Measurements from ENCODE around the gene DAD1. TPM values are rescaled to one million over a fixed set of nuclear protein-coding genes. Genes with fewer than 3 reads are reported as not detected.
"Not testable (repeated sequence)": the region's sequence is repeated elsewhere in the genome, so short reads cannot be mapped to it uniquely, and the experiment has no call there.

The DAD1 gene
- polyA plus RNA-seq, 3 donors: 244 to 279 (median 277) TPM

DNA sequence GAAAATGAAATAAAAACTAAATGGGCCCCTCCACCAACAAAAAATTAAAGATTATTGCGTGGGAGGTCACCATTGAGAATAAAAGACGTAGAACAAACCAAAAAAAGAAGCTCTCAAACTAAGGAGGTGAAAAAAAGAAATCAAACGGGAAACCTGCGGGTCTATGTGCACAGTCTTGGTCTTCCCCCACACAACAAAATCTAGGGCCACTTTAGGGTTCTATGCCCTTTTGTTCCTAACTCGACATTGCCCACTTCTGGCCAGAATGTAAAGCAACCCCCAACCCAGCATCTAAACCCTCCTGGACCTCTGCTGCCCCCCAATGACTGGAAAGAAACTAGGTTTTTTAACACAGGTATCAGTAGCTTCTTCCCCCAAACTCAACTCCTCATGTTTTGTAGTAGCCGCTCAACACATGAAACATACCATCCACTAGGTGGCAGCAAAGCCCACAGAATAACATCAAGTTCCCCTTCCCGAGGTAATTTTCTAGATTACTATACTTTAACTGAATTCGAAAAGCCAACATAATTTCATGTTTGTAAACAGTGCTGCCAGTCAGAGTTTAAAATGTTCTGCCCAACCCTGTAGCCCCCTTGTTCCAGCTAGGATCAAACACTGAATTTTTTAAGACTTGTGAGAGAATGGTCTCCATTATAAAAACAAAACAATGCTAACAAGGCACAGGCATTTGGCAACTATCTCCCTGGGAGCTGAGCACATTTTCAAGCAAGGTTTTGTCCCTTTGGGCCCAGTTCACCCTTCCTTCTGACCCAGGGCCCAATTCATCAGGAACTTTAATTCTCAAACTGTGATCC, 18.7 kb downstream of the DAD1 start:
- DNase-seq (ENCODE audit: low read depth in 3 of 3, low spot score in 2 of 3): peak in 2 of 3 donors; percentile 83

DNA sequence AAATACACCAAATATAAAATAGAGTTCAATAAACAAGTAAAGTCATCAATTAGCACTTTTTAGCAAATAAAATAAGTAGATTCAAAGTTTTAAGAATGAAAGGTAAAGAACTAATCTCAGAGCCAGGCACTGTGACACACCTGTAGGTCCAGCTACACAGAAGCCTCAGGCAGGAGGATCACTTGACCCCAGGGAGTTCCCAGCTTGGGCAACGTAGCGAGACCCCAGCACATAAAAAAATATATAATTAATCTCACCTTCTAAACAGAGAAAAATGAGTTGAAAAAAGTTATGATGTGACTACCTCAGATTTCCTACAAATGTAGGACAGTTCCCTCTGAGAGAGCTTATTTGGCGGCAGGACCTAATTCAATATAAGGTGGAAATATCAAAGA, 19.3 kb downstream of the DAD1 start:
- no peak for DNase-seq (ENCODE audit: low read depth in 3 of 3, low spot score in 2 of 3)

DNA sequence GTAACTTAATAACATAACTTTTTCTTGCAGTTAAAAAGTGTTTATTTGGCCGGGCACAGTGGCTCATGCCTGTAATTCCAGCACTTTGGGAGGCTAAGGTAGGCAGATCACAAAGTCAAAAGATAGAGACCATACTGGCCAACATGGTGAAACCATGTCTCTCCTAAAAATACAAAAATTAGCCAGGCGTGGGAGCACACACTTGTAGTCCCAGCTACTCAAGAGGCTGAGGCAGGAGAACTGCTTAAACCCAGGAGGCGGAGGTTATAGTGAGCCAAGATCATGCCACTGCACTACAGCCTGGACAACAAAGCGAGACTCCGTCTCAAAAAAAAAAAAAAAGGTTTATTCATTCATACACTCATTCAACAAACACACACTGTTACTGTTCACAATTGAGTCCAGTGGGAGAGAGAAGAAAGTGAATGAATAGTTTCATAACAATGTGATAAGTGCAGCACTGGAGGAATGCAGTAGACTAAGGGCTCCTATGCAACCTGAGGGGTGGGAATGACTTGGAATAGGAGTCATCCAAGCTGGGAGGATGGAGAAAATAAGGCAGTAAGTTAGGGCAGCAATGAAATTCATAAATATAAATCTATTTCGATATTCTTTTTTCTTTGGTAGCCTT, 19.8 kb downstream of the DAD1 start:
- no peak for DNase-seq (ENCODE audit: low read depth in 3 of 3, low spot score in 2 of 3)

DNA sequence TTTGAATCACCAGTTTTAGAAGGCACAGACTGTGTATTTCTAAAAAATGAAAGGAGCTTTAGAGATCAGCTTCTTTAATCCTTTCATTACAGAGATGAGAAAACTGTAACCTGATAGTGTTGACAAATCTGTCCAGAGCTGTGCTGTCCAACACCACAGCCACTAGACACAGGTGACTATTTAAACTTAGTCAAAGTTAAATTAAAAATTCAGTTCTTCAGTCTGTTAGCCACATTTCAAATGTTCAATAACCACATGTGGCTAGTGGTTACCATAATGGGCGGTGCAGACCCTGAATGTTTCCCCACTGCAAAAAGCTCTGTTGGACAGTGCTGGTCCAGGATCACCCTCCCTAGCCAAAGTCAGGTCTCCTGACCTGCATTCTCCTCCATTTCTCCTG, 21.6 kb downstream of the DAD1 start:
- no peak for DNase-seq (ENCODE audit: low read depth in 3 of 3, low spot score in 2 of 3)

DNA sequence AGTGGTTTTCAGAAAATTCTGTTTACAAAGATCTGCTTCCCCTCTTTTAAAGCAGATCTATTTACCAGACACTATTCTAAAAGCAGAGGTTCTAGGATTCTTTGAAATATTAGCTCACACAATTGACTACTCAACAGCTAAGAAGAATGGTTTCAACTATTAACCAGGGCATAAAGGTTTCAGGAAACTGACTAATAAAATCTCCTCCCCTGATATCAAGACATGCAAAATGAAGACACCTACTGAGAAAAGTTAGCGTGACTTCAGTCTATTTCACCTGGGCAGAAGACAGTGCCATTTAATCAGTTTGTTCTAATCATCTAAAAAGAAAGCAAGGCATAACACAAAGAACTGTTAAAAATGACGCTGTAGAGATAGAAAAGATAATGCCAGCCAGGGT, 22.2 kb downstream of the DAD1 start:
- no peak for DNase-seq (ENCODE audit: low read depth in 3 of 3, low spot score in 2 of 3)

DNA sequence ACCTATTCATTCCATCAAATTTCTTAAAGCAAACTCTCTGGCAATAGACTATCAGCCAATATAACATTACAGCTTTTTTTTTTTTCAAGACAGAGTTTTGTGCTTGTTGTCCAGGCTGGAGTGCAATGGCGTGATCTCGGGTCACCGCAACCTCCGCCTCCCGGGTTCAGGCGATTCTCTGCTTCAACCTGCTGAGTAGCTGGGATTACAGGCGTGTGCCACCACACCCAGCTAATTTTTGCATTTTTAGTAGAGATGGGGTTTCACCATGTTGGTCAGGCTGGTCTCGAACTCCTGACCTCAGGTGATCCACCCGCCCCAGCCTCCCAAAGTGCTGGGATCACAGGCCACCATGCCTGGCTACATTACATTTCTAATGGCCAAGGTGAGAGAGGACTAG, 22.8 kb downstream of the DAD1 start:
- not testable (repeated sequence) for DNase-seq (ENCODE audit: low read depth in 3 of 3, low spot score in 2 of 3)

DNA sequence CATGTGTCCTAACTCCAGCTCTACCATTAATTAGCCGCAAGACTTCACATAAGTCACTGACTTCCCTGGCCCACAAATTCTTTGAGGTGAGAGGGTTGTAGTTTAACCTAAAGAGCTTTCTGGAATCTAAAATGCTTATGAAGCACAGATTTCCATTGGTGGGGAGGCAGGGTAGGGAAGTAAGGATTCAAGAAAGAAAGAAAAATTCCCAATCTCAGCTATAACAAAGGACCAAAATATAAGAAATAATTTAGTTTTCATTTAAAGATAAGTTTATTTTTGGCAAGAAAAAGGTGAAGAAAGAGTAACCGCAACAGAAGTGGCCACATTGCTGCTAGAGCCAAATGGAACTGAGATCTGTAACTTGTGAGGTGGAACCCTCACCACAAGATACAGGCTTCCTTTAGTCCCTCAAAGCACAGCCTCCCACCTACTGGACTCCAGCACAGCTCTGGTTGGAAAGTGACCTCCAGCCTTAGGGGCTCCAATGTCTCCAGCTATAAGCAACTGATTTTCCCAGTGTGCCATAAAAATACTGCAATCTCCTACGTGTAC, 23.6 kb downstream of the DAD1 start:
- DNase-seq (ENCODE audit: low read depth in 3 of 3, low spot score in 2 of 3): no peak

DNA sequence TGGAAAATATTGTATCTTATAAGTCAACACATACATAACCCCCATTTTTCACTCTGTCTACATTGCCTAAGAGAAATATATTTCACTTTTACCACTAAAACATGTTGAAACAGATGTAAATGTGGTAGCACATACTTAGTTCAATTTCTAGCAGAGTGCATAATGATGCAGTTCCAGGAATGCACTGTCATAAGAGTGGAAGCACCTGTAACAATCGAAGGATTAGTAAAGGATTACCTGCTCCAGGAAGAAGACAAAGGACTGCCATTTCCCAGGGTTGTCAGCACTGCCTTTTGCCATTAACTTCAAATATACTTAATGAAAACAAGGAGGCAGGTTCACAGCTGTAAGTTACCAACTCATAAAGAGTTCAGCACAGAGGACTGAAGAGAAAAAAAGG, 24.6 kb downstream of the DAD1 start:
- DNase-seq (ENCODE audit: low read depth in 3 of 3, low spot score in 2 of 3): no peak

DNA sequence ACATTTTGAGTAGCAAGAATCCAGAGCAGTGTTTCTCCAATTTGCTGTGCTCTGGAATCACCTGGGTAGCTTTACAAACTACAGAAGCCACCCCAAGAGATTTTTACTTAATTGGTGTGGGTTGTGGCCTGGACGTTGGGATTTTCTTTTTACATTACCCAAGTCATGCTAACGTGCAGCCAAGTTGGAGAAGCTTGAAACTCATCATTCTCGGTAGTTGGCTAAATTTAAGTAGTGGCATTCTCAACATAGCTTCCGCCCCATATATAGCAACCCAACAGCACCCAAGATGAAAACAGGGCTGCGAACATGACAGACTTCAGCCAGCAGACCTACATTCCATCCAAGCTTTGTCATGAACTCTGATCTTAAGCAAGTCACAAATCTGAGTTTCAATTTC, 25.0 kb downstream of the DAD1 start:
- no peak for DNase-seq (ENCODE audit: low read depth in 3 of 3, low spot score in 2 of 3)

DNA sequence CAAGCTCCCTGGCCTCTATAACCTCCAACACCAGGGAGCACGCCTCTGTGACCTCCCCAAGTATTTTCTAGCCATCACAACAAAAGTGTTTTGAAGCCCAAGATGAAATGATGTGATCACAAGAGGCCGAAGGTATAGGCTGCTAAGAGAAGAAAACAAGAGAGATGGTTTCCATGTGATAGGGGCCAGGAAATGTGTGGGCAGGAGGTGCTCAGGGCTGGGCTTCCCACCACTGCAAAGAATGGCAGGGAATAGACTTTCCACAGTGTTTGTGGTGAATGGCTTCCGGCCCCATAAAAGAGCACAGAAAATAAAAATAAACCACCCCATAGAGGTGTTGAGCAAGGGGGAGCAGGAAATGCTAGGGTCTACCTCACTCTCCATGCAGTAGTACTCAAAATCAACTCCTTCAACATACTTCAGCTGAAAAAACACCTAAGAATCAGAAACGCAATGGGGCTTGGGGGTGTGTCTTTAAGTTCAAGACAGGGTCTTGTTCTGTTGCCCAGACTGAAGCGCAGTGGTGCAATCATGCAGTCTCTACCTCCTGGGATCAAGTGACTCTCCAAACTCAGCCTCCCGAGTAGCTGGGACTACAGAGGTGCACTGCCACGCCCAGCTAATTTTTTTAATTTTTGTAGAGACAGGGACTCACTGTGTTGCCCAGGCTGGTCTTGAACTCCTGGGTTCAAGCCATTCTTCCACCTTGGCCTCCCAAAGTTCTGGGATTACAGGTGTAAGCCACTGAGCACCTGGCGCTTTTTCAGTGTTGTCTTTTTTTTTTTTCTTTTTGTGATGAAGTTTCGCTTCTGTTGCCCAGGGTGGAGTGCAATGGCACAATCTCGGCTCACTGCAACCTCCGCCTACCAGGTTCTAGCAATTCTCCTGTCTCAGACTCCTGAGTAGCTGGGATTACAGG, 27.1 kb downstream of the DAD1 start:
- DNase-seq (ENCODE audit: low read depth in 3 of 3, low spot score in 2 of 3): no peak

DNA sequence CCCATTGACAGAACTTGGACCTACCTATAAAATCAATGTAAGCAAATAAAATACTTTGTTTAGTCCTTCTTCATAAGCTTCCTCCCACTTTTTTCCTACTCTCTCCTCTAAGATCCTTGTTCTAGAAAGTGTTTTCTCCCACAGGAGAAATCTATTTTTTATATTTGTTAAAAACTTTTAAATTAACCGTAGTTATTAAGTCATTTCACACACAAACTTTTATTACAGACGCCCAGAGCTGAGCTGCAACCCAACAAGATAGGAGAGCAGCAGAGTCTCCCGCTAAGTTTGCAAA, 27.7 kb downstream of the DAD1 start:
- DNase-seq (ENCODE audit: low read depth in 3 of 3, low spot score in 2 of 3): no peak

DNA sequence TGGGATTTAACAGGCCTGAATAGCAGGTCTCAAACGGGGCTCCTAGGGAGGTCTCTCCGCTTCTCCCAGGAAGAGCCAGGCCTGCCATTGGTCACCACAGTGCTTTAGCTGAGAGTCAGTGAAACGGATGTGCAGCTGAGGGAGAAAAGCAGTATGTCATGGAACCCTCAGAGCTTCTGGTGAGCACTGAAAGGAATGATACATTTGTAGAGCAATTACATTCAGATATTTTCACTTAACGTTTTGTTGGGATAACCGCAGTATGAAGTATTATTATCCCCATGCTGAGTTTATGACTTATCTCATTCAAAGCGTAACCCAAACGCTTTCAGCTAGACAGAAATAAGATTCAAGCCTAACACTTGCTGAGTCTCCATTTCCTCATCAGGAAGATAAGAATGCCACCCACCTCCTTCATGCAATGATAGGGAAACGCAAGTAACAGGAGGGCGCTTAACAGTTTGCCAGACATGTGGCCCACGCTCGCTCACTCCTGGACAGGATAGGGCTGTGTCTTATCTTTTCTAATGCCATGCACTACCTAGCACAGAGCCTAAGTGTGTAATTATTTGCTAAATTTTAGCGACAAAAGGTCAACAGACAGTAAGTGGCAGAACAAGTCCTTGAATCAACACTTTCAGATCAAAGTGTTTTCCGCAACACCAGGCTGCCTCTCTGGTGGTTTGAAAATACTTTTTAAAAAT, 28.2 kb downstream of the DAD1 start:
- no peak for DNase-seq (ENCODE audit: low read depth in 3 of 3, low spot score in 2 of 3)

DNA sequence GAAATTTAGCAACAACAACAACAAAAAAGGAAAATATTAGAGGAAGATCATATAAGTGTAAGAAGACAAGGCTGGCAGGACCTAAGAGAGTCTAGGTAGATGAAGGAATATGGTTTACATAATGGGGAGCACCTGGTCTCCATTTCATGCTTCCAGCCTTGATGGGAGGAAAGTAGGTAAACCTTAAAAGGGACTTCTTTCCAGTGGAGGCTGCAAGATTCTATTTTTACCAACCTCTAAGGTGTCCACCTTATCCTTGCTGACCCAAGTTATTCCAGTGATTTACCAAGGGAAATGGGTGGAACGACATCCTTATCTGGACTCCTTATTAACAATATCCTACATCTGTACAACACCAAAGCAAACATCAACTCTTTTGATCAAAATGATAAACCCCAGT, 30.0 kb downstream of the DAD1 start:
- DNase-seq (ENCODE audit: low read depth in 3 of 3, low spot score in 2 of 3): no peak

DNA sequence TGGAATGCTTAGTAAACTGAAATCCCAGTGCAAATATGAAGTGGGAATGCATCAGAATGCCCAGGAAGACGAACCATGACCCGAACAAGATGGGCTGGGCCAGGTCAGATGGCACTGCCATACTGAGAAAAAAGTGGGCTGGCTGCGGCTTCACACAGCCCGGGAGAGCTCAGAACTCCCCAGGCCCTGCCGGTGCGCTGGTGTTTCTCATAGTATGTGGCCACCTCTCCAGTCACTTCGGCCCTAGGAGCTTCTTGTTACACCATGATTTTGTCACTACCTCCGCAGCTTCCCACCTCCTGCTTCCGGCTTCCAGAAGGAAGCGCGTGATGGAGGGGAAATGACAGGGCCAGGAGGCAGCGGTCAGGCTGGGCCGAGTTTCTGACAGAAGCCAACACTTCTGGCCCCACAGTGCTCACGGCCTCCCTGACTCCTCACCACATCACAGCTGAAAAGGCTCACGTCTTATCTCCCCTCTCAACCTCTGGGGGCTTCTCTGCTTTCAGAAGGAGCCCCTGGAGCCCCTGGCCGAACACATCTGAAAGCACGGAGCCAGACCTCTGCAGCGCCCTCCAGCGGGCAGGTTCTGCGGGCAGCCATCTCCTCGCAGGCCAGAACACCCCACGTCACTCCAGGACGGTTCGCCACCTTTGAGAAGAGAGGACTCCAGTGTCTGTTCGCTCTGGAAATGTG, 30.7 kb downstream of the DAD1 start:
- no peak for DNase-seq (ENCODE audit: low read depth in 3 of 3, low spot score in 2 of 3)

DNA sequence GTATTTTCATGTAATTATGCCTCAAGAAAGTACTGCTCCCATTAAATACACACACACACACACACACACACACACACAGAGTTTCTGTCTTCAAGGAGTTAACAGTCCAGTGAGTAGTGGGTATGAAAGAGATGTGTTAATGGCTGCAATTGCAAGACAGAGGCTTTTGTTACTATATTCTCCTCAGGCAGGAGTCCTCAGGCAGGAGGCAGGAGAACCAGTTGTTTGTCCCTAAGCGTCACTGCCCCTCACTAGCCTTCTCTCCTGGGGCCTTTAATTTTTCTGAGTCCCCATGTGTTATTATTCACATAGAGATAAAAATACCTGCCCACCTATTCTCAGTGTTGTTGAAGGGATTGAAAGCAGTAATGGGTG, 31.2 kb downstream of the DAD1 start:
- no peak for DNase-seq (ENCODE audit: low read depth in 3 of 3, low spot score in 2 of 3)

DNA sequence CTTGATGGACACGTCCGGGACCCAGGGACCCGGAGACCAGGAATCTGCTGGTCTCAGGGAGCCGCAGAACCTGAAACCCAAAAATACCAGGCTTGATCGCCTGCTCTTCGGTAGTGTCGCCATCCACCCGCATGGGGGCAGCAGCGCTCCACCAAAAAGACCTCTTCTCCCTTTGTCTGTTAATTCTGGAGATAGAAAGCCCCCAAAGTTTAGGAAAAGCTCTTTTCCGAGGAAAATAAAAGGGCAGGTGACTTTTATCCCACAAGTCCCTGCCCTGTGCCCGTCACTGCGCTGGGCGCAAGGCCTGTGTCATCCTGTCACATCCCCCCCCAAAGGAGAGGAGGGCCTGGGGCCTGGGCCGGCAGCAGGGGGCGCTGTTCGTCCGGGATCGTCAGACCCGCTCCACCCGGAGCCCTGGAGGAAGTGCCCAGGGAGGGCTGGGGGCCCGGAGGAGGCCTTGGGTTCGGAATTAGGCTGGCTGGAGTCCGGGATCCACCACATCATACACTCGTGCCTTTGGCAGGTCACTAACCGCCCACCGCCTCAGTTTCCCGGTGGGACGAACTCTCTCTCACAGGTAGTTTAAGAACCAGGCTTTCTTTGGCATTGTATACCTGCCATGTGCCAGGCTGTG, 31.9 kb downstream of the DAD1 start:
- peak; percentile 67 to 78 (median 76) for DNase-seq (ENCODE audit: low read depth in 3 of 3, low spot score in 2 of 3)

DNA sequence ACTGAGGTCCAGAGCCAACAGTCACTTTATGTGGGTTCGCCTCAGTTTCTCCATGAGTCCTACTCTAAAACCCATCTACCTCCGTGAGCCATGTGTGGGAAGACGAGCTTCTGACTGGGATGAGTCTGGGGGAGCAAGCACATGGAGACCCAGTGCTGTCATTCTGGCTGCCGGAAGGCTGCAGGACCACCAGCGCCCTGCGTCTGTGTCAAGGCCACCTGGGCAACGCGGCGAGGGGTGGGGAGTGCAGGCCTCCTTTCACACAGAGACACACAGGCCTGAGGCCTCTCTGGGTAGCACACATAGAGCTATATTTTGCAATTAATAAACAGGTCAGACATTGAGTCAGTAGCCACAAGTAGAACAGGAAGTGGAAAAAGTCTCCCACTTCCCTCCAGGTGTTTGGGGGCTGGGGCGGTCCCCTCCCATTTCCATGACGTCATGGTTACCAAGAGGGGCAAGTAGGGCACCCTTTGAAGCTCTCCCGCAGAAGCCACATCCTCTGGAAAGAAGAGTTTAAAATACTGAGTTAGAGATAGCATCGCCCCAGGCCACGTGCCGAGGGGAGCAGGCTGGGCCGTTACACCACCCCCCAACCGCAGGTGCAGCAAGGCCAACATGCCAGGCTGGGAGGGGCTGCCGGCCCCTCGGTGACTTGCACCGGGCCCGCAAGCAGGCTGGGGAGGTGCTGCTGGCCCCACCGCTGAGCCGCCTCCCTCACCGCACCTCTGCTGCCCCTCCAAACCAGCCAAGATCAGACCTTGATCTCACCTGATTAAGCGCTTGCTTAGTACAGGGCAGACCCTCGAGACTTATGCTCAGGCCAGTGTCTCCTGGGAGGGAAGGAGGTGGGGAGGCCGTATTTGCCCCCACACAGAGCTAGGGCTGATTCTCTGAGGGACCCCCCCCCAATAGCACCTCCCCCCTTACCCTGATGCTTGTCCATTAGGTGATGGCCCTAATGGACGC, 32.7 kb downstream of the DAD1 start:
- no peak for DNase-seq (ENCODE audit: low read depth in 3 of 3, low spot score in 2 of 3)

DNA sequence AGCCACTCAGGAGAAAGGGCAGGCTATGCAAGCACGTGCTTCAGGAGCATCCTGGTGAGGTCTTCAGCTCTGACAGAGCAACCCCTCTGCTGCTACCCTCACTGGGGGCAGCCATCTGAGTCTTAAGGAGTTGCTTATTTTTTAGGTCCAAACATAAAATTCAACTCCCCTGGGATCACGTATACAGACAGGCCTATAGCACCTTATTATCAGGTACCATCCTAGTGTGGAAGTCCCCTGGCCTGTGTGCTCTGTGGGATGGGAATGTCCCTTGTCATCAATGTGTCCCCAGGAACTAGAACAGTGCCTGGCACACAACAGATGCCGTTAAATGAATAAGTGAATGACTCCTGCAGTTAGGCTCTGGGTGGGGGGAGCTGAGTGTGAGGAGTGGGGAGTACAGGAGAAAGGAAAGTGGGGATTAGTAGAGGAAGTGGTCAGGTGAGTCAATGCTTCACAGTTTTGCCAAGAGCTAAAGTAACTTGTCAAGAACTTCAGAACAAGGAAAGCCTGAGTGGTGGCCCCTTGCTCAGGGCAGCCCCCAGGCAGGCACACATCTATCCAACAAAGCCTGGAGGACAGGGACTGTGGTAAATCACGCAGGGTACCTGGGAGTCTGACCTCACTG, 33.5 kb downstream of the DAD1 start:
- no peak for DNase-seq (ENCODE audit: low read depth in 3 of 3, low spot score in 2 of 3)
